Colon (tissue), 2 donors: ENCODE results near the gene SLC66A2.

Source experiments
- FAIRE-seq: peaks from 2 replicates; lab custom pipeline; 2012; peaks lifted over from hg19 to GRCh38; lab: Jason Lieb, UNC
- donor health status: control.
- donor health status: control.

SLC66A2 gene

GRCh38 chr18:79949697-79950487, 1.6 kb downstream of the SLC66A2 start:
- no peak for FAIRE-seq

GRCh38 chr18:79948719-79949411, 2.6 kb downstream of the SLC66A2 start:
- FAIRE-seq: no peak

GRCh38 chr18:79947881-79948610, 3.4 kb downstream of the SLC66A2 start:
- no peak for FAIRE-seq

- no peak for FAIRE-seq
These were observed 4.2 kb downstream of the SLC66A2 start for GRCh38 chr18:79947054-79947755.

GRCh38 chr18:79945118-79946042, 6.1 kb downstream of the SLC66A2 start:
- FAIRE-seq: no peak

GRCh38 chr18:79944746-79945117, 6.7 kb downstream of the SLC66A2 start:
- FAIRE-seq: no peak

- FAIRE-seq: no peak
These were observed 7.2 kb downstream of the SLC66A2 start for GRCh38 chr18:79944126-79944731.

GRCh38 chr18:79943608-79944125, 7.8 kb downstream of the SLC66A2 start:
- no peak for FAIRE-seq

- no peak for FAIRE-seq
These were observed 8.5 kb downstream of the SLC66A2 start for GRCh38 chr18:79942786-79943607.

GRCh38 chr18:79942211-79942610, 9.2 kb downstream of the SLC66A2 start:
- FAIRE-seq: no peak

GRCh38 chr18:79941473-79942119, 9.9 kb downstream of the SLC66A2 start:
- no peak for FAIRE-seq

- FAIRE-seq: no peak
These were observed 10.5 kb downstream of the SLC66A2 start for GRCh38 chr18:79940814-79941472.

- FAIRE-seq: no peak
These were observed 11.2 kb downstream of the SLC66A2 start for GRCh38 chr18:79940126-79940813.

- no peak for FAIRE-seq
These were observed 12.4 kb downstream of the SLC66A2 start for GRCh38 chr18:79939096-79939495.

- FAIRE-seq: no peak
These were observed 13.3 kb downstream of the SLC66A2 start for GRCh38 chr18:79938196-79938595.

- no peak for FAIRE-seq
These were observed 14.2 kb downstream of the SLC66A2 start for GRCh38 chr18:79937103-79937860.

- FAIRE-seq: no peak
These were observed 14.8 kb downstream of the SLC66A2 start for GRCh38 chr18:79936641-79937040.
